ENCODE data around the gene ENPP7.

Gene ENPP7

GRCh38 chr17:79732804-79733691, 2.3 kb downstream of the ENPP7 start:
- no peak for DNase-seq

DNA sequence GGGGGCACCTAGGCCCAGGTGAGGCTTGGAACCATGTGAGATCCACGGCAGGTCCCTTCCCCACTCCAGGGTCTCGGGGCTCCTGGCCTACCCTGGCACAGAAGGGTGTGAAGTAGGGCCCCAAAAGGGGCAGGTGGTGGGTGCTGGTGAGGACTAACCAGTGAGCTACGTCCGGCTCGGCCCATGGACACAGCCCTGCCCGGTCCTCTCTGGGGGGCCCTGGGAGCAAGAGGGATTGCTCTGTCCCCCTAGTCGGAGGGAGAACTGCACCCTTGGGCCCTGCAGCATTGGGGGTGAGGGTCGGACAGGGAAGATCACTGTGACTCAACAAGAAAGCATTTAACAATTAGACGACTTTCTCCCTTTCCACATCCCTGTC, 2.9 kb downstream of the ENPP7 start:
- DNase-seq = no peak

- no peak for DNase-seq
These were observed 4.4 kb downstream of the ENPP7 start for GRCh38 chr17:79735096-79735495.

GRCh38 chr17:79737046-79737921, 6.5 kb downstream of the ENPP7 start:
- DNase-seq = no peak

DNA sequence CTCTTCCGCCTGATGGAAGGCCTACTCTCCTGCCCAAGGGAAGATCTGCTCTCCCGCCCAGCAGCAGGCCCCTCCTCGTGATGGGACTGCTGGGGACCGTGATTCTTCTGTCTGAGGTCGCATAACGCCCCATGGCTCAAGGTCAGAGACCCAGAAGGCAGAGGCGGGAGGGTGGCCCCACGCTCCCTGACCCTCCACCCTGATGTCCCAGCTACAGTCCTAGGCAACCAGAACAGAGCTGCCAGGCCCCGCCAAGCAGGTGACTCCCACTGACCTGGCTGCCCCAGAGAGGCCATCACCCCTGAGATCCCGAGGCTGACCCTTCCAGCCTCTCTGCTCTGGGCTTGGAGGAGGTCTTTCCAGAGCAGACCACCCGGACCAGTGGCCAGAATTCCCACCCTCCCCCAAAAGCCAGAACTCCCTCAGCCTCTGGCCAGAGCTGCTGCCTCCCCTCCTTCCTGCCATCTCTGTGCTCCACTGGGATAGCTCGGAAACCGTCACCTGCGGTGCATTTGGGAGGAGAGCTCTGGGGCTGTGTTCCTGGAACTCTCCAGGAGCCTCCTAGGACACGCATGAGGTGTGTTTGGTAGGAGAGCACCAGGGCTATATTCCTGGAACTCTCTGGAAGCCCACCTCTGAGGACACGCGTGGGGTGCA, 7.3 kb downstream of the ENPP7 start:
- no peak for DNase-seq

DNA sequence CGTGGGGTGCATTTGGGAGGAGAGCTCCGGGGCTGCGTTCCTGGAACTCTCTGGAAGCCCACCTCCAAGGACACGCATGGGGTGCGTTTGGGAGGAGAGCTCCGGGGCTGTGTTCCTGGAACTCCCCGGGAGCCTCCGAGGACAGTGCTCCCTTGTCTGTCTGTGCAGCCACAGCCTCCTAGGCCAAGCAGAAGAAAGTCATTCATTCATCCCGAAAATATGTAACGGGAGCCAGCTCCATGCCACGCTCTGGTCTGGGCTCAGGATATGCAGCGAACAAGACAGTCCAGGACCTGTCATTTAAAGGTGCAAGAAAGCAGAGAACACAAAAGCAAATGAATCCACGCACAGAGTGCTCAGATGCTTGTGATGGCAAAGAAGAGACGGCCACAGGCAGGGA, 7.9 kb downstream of the ENPP7 start:
- no peak for DNase-seq

GRCh38 chr17:79739148-79740062, 8.7 kb downstream of the ENPP7 start:
- no peak for DNase-seq

GRCh38 chr17:79740413-79740812, 9.7 kb downstream of the ENPP7 start:
- no peak for DNase-seq

DNA sequence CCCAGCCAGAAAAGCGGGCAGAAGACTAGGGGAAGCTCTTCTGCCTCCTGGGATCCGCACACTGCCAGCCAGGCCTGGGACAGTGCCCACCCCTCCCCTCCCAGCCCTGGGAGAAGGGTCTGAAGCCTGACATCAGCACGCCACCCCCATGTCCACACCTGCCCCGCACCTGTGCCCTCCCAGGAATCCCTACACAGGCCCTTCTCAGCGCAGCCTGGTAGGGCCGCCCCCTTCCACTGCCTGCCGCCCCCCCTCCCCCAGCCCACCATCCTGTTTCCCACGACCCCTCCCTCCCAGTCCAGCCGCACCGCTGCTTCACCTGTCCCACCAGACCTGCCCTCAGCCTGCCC, 10.6 kb downstream of the ENPP7 start:
- no peak for DNase-seq

GRCh38 chr17:79741751-79742588, 11.2 kb downstream of the ENPP7 start:
- DNase-seq = peak; percentile 34 to 60

- no peak for DNase-seq
These were observed 11.8 kb downstream of the ENPP7 start for GRCh38 chr17:79742589-79742918.

DNA sequence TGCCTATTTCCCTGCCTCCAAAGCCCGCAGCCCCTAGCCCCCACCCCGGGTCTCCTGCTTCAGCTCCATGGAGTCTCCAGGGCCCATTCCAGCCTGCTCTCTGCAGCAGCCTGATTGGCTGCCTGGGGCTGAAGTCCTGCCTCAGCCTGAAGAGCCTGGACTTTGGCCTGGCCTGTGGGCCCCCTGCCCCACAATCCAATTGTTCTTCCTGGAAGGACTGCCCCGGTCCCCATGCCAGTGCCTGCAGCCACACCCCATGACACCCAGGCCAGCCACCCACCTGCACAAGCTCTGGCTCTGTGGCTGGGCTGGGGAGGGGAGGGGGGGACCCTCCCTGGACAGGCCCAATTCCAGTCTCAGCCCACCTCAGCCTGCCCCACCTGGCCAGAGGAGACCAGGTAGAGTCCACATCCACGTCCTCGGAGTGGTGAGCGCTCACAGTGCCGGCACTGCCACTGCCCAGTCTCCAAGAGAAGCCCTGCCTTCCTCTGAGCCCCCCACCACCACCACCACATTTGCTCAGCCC, 12.3 kb downstream of the ENPP7 start:
- DNase-seq = no peak

GRCh38 chr17:79743614-79744013, 12.9 kb downstream of the ENPP7 start:
- DNase-seq = no peak

DNA sequence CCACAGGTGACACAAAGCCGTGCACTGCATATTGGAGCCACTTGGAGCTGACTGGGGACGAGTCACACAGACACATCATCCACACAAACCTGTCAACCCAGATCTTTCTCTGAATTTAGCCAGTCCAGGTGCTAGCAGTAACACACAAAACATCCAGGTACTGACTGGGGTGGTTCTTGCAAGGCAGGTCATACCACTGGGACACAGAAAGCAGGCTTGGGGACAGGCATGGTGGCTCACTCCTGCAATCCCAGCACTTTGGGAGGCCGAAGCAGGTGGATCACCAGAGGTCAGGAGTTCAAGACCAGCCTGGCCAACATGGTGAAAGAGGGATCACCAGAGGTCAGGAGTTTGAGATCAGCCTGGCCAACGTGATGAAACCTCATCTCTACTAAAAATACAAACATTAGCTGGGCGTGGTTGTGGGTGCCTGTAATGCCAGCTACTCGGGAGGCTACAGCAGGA, 14.9 kb downstream of the ENPP7 start:
- no peak for DNase-seq

DNA sequence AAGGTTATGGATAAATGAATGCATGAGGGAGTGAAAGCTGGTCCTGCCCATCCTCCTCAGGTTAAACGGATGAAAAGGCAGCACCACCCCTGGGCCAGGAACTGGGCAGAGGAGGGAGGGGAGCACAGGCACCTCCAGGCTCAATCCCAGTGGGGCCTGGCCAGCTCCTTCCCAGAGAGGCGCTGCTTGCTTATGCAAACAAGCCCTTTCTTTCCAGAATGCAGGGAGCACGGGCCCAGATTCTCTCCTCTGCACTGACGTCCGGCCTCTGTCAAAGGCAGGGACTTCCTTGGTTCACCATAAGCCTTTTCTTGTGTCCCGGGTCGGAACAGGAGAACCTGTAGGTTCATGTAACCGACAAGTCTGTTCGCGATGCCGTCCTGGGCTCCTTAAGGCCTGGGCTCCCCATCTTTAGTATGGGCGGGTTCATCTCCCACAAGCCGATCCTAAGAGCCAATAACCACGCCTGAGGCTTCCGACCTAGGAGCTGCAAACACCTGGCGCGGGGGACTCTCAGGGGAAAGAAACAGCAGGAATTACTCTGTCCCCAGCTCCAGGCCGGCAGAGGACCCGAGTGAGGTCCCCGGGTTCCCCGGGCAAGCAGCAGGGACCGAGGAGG, 16.3 kb downstream of the ENPP7 start:
- no peak for DNase-seq

DNA sequence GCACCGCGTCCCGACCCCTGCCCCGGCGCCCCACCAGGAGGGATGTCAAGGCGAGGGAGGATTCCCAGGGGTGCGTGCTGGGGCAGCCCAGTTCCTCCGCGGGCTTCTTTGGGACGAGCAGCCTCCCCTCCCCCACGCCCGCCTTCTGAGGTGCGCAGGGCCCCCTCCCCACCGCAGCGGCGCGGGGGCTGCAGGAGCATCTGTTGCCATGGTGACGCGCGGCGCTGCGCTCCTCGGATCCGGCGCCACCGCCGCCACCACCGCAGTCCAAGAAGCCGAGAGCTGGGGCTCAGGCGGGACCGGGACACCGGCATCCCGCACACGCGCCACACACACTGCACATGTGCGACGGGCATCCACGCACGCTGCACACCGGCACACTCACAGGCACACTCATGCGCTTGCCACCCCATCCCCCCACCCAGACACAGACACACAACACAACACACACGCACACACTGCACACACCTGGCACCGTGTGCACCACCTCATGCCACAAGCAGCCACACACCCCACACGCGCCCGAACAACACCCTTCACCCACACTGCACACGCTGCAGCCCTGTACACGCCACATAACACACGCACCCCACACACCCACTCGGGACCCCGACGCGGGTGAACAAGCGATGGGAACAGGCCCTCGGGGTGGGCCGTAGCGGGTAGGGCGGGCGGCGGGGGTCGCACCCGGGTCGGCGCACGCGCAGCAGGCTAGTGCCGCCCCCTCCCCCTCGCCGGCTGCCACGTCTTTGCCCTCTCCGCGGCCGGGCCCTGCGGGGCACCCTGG, 17.0 kb downstream of the ENPP7 start:
- no peak for DNase-seq

GRCh38 chr17:79748295-79749099, 17.8 kb downstream of the ENPP7 start:
- no peak for DNase-seq

DNA sequence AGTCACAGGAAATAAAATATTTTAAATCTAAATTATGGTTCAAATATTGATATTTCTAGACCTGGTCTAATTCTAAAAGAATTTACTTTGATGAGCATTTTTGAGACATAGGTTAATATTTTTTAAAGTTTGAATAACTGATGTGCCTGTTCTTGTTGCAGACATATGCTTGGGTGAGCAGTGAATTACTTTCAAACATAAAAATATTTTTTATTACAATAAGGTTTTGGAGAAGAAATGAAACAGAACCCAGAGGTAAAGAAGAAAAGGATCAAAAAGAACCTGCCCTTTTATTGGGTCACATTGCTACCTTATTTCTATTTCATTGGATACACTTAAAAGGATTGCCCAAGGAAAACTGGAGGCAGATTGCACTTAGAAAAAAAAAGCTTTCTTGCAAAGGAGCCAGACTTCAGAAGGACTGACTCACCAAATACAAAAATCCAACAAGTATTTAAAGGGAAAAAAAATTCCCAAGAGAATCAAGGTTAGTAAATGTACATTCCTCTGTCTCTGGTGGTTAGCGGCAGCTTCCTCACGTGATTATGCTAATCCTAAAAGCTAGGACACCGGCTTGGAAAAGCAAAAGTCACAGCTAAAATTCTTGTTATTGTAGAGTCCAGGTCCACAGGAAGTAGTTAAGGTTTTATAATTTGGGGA, 18.5 kb downstream of the ENPP7 start:
- no peak for DNase-seq

Measured in NCI-H187 (cell line).